ENCODE data around the gene CPNE7.
"Not testable (repeated sequence)": the region's sequence is repeated elsewhere in the genome, so short reads cannot be mapped to it uniquely, and the experiment has no call there.

CPNE7 gene

DNA sequence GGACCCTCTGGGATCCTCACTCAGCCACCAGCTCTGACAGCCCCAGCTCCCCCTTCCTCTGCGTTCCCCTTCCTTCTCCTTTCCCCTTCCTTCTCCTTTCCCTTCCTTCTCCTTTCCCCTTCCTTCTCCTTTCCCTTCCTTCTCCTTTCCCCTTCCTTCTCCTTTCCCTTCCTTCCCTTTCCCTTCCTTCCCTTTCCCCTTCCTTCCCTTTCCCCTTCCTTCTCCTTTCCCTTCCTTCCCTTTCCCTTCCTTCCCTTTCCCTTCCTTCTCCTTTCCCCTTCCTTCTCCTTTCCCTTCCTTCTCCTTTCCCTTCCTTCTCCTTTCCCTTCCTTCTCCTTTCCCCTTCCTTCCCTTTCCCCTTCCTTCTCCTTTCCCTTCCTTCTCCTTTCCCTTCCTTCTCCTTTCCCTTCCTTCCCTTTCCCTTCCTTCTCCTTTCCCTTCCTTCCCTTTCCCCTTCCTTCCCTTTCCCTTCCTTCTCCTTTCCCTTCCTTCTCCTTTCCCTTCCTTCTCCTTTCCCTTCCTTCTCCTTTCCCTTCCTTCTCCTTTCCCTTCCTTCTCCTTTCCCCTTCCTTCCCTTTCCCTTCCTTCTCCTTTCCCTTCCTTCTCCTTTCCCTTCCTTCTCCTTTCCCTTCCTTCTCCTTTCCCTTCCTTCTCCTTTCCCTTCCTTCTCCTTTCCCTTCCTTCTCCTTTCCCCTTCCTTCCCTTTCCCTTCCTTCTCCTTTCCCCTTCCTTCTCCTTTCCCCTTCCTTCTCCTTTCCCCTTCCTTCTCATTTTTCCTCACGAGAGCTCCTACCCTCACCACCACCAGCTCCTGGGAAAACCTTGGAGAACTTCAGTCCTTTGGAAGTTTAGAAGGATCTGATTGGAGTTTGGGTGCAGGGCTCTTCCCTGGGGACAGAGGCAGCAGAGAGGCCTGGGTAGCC lies 59.2 kb downstream of the CPNE7 start:
- WGBS (ENCODE audit: insufficient coverage) = no CpG with 5 or more reads among the region's 2 CpGs
- CTCF ChIA-PET = interaction anchor here (0.6 to 1.4 kb wide), 2 partner anchors 17 to 65 kb away, joined by 3 read pairs; no protein-coding TSS in a partner anchor

DNA sequence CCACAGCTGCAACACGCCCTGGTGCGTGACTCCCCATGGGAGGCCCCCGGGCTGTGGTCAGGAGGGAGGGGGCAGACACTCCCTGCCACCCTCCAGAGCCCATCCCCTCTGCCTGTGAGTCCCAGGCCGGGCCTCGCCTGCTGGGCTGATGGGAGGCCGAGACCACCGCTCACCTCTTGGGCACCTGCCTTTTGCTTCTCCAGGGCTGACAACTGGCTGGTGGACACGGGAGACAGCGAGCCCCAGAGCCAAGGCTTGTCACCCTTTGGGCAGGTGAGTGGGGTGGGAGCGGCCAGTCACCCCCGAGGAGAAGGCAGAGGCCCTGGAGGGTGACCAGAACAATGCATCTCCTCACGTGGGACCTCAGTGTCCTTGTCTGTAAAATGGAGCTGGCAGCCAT lies 61.1 kb downstream of the CPNE7 start:
- 92% methylated on average over 12 of the region's 12 CpGs for WGBS (ENCODE audit: insufficient coverage)
- POLR2A ChIA-PET = no interaction called here
- H3K36me3 ChIP-seq (ENCODE audit: control insufficient read depth in 4 of 4, insufficient read depth in 4 of 4, low read length in 3 of 4) = no peaks in the 10 kb centered on the region
- no peaks in the 10 kb centered on the region for H3K27me3 ChIP-seq (replicated peaks in 2 of 5; ENCODE audit: control insufficient read depth in 4 of 5, insufficient read depth in 5 of 5, low read length in 4 of 5)
- CTCF ChIA-PET = no interaction called here
- H3K4me3 ChIP-seq (ENCODE audit: control insufficient read depth in 1 of 7, extremely low read depth in 1 of 7, insufficient read depth in 4 of 7, low read depth in 2 of 7, low read length in 6 of 7) = no peak overlapping the region
- no peak overlapping the region for H3K27ac ChIP-seq (ENCODE audit: insufficient read depth in 1 of 2, low read depth in 1 of 2, low read length in 2 of 2, poor library complexity in 1 of 2, severe bottlenecking in 2 of 2)
- no peak for DNase-seq
- peaks cover 0 to 5% (median 0%) of the 10 kb centered on the region in 5 experiments for H3K9me3 ChIP-seq (ENCODE audit: control extremely low read depth in 1 of 5, control insufficient read depth in 4 of 5, insufficient read depth in 2 of 5, low read depth in 1 of 5, low read length in 4 of 5)
- H3K4me1 ChIP-seq (ENCODE audit: control extremely low read depth in 1 of 4, control insufficient read depth in 4 of 4, insufficient read depth in 4 of 4, low read length in 3 of 4) = peaks cover 0 to 6% (median 2%) of the 10 kb centered on the region in 4 experiments

More for the DNA sequence above, 59.2 kb downstream of the CPNE7 start:
- H3K9me3 ChIP-seq (ENCODE audit: control extremely low read depth in 1 of 5, control insufficient read depth in 4 of 5, insufficient read depth in 2 of 5, low read depth in 1 of 5, low read length in 4 of 5); DNase-seq; H3K4me3 ChIP-seq (ENCODE audit: control insufficient read depth in 1 of 7, extremely low read depth in 1 of 7, insufficient read depth in 4 of 7, low read depth in 2 of 7, low read length in 6 of 7); H3K27me3 ChIP-seq (replicated peaks in 2 of 5; ENCODE audit: control insufficient read depth in 4 of 5, insufficient read depth in 5 of 5, low read length in 4 of 5); H3K36me3 ChIP-seq (ENCODE audit: control insufficient read depth in 4 of 4, insufficient read depth in 4 of 4, low read length in 3 of 4); H3K27ac ChIP-seq (ENCODE audit: insufficient read depth in 1 of 2, low read depth in 1 of 2, low read length in 2 of 2, poor library complexity in 1 of 2, severe bottlenecking in 2 of 2); POLR2A ChIA-PET; H3K4me1 ChIP-seq (ENCODE audit: control extremely low read depth in 1 of 4, control insufficient read depth in 4 of 4, insufficient read depth in 4 of 4, low read length in 3 of 4): not testable (repeated sequence)

DNA sequence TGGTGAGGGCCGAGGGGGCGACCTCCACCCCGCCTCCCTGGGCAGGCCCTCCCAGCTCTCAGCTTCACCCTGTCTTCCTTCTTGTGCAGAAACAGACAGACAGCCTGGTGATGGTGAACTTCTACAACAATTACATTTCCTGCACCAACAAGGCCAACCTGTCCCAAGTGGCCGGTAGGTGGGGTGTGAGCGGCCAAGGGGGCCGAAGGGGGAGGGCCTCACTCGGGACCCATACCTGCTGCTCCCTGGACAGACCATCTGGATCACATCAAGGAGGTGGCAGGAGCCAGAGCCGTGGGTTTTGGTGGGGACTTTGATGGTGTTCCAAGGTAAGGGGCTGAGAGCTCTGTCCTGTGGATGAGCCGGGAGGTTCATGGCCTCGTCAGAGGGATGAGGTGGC lies 61.8 kb downstream of the CPNE7 start:
- H3K27ac ChIP-seq (ENCODE audit: insufficient read depth in 1 of 2, low read depth in 1 of 2, low read length in 2 of 2, poor library complexity in 1 of 2, severe bottlenecking in 2 of 2) = no peak overlapping the region
- no peaks in the 10 kb centered on the region for H3K36me3 ChIP-seq (ENCODE audit: control insufficient read depth in 4 of 4, insufficient read depth in 4 of 4, low read length in 3 of 4)
- POLR2A ChIA-PET = no interaction called here
- CTCF ChIA-PET = no interaction called here
- WGBS (ENCODE audit: insufficient coverage) = 95% methylated on average over 9 of the region's 10 CpGs
- peaks cover 0 to 6% (median 2%) of the 10 kb centered on the region in 4 experiments for H3K4me1 ChIP-seq (ENCODE audit: control extremely low read depth in 1 of 4, control insufficient read depth in 4 of 4, insufficient read depth in 4 of 4, low read length in 3 of 4)
- H3K9me3 ChIP-seq (ENCODE audit: control extremely low read depth in 1 of 5, control insufficient read depth in 4 of 5, insufficient read depth in 2 of 5, low read depth in 1 of 5, low read length in 4 of 5) = peaks cover 0 to 5% (median 0%) of the 10 kb centered on the region in 5 experiments
- no peak for DNase-seq
- no peak overlapping the region for H3K4me3 ChIP-seq (ENCODE audit: control insufficient read depth in 1 of 7, extremely low read depth in 1 of 7, insufficient read depth in 4 of 7, low read depth in 2 of 7, low read length in 6 of 7)
- H3K27me3 ChIP-seq (replicated peaks in 2 of 5; ENCODE audit: control insufficient read depth in 4 of 5, insufficient read depth in 5 of 5, low read length in 4 of 5) = no peaks in the 10 kb centered on the region

DNA sequence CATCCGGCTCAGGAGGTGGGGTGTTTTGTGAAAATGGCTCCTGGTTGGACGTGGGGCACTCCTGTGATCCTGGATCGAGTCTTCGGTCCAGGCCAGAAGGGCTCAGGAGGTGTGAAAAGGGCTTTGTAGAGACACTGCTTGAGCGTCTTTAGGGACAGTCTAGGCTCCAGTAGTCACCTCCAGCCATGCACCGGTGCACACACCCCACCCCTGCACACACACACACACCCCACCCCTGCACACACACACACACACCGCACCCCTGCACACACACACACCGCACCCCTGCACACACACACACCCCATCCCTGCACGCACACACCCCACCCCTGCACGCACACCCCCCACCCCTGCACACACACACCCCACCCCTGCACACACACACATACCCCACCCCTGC lies 62.9 kb downstream of the CPNE7 start:
- Histone ChIP-seq H3K27me3 (replicated peaks in 2 of 5; ENCODE audit: control insufficient read depth in 4 of 5, insufficient read depth in 5 of 5, low read length in 4 of 5) (no peaks in the 10 kb centered on the region), H3K27ac (ENCODE audit: insufficient read depth in 1 of 2, low read depth in 1 of 2, low read length in 2 of 2, poor library complexity in 1 of 2, severe bottlenecking in 2 of 2) (no peak overlapping the region), H3K9me3 (ENCODE audit: control extremely low read depth in 1 of 5, control insufficient read depth in 4 of 5, insufficient read depth in 2 of 5, low read depth in 1 of 5, low read length in 4 of 5) (peaks cover 0 to 5% (median 0%) of the 10 kb centered on the region in 5 experiments), H3K36me3 (ENCODE audit: control insufficient read depth in 4 of 4, insufficient read depth in 4 of 4, low read length in 3 of 4) (no peaks in the 10 kb centered on the region), H3K4me3 (ENCODE audit: control insufficient read depth in 1 of 7, extremely low read depth in 1 of 7, insufficient read depth in 4 of 7, low read depth in 2 of 7, low read length in 6 of 7) (no peak overlapping the region), H3K4me1 (ENCODE audit: control extremely low read depth in 1 of 4, control insufficient read depth in 4 of 4, insufficient read depth in 4 of 4, low read length in 3 of 4) (peaks cover 0 to 6% (median 2%) of the 10 kb centered on the region in 4 experiments)
- WGBS (ENCODE audit: insufficient coverage) = 90% methylated on average over 4 of the region's 10 CpGs
- no peak for DNase-seq
- CTCF ChIA-PET = no interaction called here
- POLR2A ChIA-PET = no interaction called here

DNA sequence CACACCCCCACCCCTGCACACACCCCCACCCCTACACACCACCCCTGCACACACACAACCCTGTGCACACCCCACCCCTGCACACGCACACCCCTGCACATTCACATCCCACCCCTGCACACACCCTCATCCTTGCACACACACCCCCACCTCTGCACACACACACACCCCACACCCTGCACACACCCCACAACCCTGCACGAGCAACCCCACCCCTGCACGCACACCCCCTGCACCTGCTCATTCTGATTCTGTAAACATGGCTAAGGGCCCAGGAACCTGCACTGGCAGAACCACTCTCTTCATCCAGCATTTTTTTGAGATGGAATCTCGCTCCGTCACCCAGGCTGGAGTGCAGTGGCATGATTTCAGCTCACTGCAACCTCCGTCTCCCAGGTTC lies 63.8 kb downstream of the CPNE7 start:
- H3K36me3 ChIP-seq (ENCODE audit: control insufficient read depth in 4 of 4, insufficient read depth in 4 of 4, low read length in 3 of 4) = peaks cover 0 to 4% (median 4%) of the 10 kb centered on the region in 4 experiments
- no peak overlapping the region for H3K4me3 ChIP-seq (ENCODE audit: control insufficient read depth in 1 of 7, extremely low read depth in 1 of 7, insufficient read depth in 4 of 7, low read depth in 2 of 7, low read length in 6 of 7)
- no peak for DNase-seq
- no peaks in the 10 kb centered on the region for H3K27me3 ChIP-seq (replicated peaks in 2 of 5; ENCODE audit: control insufficient read depth in 4 of 5, insufficient read depth in 5 of 5, low read length in 4 of 5)
- ChIA-PET POLR2A (no interaction called here), CTCF (interaction anchor here (0.6 to 1.3 kb wide), 3 partner anchors 10 to 55 kb away, joined by 3 read pairs; no protein-coding TSS in a partner anchor)
- peaks cover 0 to 6% (median 2%) of the 10 kb centered on the region in 4 experiments for H3K4me1 ChIP-seq (ENCODE audit: control extremely low read depth in 1 of 4, control insufficient read depth in 4 of 4, insufficient read depth in 4 of 4, low read length in 3 of 4)
- WGBS (ENCODE audit: insufficient coverage) = 100% methylated on average over 3 of the region's 6 CpGs
- no peak overlapping the region for H3K27ac ChIP-seq (ENCODE audit: insufficient read depth in 1 of 2, low read depth in 1 of 2, low read length in 2 of 2, poor library complexity in 1 of 2, severe bottlenecking in 2 of 2)
- peaks cover 0 to 4% (median 0%) of the 10 kb centered on the region in 5 experiments for H3K9me3 ChIP-seq (ENCODE audit: control extremely low read depth in 1 of 5, control insufficient read depth in 4 of 5, insufficient read depth in 2 of 5, low read depth in 1 of 5, low read length in 4 of 5)

DNA sequence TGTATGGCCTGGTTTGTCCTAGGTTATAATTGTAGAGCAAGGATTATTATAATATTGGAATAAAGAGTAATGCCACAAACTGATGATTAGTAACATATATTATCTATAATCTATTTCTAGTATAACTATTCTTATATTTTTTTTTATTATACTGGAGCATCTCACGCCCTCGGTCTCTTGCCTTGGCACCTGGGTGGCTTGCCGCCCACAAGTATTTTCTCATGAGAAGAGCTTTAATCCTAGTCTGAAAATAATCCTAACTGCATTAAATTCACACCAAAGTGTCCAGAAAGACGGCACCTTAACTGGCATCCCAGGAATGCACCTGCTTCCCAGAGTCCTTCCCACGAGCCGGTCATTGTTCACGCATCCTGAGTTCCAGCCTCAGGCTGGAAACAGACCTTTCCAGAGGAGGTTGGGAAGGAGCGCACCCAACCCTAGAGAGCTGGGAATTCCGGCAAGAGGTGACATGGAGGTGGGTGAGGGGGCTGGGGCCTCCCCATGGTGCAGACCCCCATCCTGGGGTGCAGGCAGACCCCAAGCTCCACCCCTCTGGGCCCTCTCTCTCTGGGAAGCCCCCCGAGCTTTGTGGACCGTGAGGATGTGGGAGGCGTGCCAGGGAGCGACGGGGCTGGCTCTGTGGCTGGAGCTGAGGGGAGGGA lies 66.0 kb downstream of the CPNE7 start:
- Histone ChIP-seq H3K36me3 (ENCODE audit: control insufficient read depth in 4 of 4, insufficient read depth in 4 of 4, low read length in 3 of 4) (peaks cover 0 to 26% (median 21%) of the 10 kb centered on the region in 4 experiments), H3K4me3 (ENCODE audit: control insufficient read depth in 1 of 7, extremely low read depth in 1 of 7, insufficient read depth in 4 of 7, low read depth in 2 of 7, low read length in 6 of 7) (peak overlapping the region in 2 of 7 experiments; percentile 58 to 71), H3K9me3 (ENCODE audit: control extremely low read depth in 1 of 5, control insufficient read depth in 4 of 5, insufficient read depth in 2 of 5, low read depth in 1 of 5, low read length in 4 of 5) (no peaks in the 10 kb centered on the region), H3K27ac (ENCODE audit: insufficient read depth in 1 of 2, low read depth in 1 of 2, low read length in 2 of 2, poor library complexity in 1 of 2, severe bottlenecking in 2 of 2) (no peak overlapping the region), H3K4me1 (ENCODE audit: control extremely low read depth in 1 of 4, control insufficient read depth in 4 of 4, insufficient read depth in 4 of 4, low read length in 3 of 4) (peaks cover 0 to 6% (median 2%) of the 10 kb centered on the region in 4 experiments), H3K27me3 (replicated peaks in 2 of 5; ENCODE audit: control insufficient read depth in 4 of 5, insufficient read depth in 5 of 5, low read length in 4 of 5) (no peaks in the 10 kb centered on the region)
- WGBS (ENCODE audit: insufficient coverage) = 60% methylated on average over 5 of the region's 14 CpGs
- CTCF ChIA-PET = interaction anchor here (1.1 kb wide), 1 partner anchor 306 kb away, joined by 3 read pairs; no protein-coding TSS in a partner anchor
- DNase-seq = no peak
- POLR2A ChIA-PET = no interaction called here
